ENCODE measurements around the gene MCAT.

DNA sequence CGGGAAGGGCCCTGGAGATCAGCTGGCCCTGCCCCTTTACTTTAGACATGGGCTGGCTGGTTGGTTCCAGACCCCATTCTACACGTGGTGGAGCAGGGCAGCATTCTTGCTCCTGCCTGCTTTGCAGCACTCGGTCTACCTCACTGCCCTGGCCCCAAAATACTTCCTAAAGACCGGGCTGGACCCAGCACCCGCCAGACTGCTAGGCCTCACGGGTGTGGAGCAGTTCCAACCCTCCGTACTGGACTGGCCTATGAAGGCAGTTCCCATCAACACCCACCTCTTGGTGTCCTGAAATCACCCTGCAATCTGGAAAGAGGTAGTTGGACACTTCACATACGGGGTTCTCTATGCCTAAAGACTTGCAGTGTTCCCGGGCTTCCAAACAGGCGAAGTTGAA lies 6.4 kb downstream of the MCAT start:
- TF ChIP-seq, protein P1, sequence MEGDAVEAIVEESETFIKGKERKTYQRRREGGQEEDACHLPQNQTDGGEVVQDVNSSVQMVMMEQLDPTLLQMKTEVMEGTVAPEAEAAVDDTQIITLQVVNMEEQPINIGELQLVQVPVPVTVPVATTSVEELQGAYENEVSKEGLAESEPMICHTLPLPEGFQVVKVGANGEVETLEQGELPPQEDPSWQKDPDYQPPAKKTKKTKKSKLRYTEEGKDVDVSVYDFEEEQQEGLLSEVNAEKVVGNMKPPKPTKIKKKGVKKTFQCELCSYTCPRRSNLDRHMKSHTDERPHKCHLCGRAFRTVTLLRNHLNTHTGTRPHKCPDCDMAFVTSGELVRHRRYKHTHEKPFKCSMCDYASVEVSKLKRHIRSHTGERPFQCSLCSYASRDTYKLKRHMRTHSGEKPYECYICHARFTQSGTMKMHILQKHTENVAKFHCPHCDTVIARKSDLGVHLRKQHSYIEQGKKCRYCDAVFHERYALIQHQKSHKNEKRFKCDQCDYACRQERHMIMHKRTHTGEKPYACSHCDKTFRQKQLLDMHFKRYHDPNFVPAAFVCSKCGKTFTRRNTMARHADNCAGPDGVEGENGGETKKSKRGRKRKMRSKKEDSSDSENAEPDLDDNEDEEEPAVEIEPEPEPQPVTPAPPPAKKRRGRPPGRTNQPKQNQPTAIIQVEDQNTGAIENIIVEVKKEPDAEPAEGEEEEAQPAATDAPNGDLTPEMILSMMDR (IDR thresholded peaks at IDR 0.05): no peak
- TF ChIP-seq, protein P2, sequence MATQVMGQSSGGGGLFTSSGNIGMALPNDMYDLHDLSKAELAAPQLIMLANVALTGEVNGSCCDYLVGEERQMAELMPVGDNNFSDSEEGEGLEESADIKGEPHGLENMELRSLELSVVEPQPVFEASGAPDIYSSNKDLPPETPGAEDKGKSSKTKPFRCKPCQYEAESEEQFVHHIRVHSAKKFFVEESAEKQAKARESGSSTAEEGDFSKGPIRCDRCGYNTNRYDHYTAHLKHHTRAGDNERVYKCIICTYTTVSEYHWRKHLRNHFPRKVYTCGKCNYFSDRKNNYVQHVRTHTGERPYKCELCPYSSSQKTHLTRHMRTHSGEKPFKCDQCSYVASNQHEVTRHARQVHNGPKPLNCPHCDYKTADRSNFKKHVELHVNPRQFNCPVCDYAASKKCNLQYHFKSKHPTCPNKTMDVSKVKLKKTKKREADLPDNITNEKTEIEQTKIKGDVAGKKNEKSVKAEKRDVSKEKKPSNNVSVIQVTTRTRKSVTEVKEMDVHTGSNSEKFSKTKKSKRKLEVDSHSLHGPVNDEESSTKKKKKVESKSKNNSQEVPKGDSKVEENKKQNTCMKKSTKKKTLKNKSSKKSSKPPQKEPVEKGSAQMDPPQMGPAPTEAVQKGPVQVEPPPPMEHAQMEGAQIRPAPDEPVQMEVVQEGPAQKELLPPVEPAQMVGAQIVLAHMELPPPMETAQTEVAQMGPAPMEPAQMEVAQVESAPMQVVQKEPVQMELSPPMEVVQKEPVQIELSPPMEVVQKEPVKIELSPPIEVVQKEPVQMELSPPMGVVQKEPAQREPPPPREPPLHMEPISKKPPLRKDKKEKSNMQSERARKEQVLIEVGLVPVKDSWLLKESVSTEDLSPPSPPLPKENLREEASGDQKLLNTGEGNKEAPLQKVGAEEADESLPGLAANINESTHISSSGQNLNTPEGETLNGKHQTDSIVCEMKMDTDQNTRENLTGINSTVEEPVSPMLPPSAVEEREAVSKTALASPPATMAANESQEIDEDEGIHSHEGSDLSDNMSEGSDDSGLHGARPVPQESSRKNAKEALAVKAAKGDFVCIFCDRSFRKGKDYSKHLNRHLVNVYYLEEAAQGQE (IDR thresholded peaks at IDR 0.05; ENCODE audit: insufficient read depth in 1 of 2, low read depth in 2 of 2, low read length in 1 of 2): no peak
- TF ChIP-seq TCF7L2 (IDR thresholded peaks at IDR 0.05; ENCODE audit: low read depth, low read length) (no peak), POLR2AphosphoS5 (IDR thresholded peaks at IDR 0.05; ENCODE audit: low read depth, low read length) (no peak), SIN3A (IDR thresholded peaks at IDR 0.05; ENCODE audit: borderline replicate concordance, insufficient read depth, low read depth, low read length) (no peak)
